ENCODE measurements around the gene UBA3.

The UBA3 gene

DNA sequence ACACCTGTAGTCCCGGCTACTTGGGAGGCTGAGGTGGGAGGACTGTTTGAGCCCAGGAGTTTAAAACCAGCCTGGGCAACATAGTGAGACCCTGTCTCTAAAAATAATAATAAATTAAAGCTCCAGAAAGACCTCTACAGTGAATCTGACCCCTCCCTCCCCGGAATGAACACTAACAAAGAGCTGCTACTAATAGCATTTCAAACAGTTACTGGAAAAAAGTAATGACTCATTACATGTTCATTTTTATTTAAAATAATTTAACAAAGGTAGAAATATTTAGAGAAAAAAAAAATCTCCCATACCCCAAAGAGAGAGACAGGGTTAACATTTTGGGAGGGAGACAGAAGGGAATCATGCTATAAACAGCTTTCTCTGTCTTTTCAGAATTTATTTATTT, 2.2 kb upstream of the UBA3 start:
- no peak for DNase-seq (ENCODE audit: low read depth, low spot score)
- no peak overlapping the region for H3K4me3 ChIP-seq (ENCODE audit: low read depth, low read length)
- in situ Hi-C loops (cut with HindIII; ENCODE audit: low sequenced_read_pairs), result no loop called here
- TF ChIP-seq, protein P1, sequence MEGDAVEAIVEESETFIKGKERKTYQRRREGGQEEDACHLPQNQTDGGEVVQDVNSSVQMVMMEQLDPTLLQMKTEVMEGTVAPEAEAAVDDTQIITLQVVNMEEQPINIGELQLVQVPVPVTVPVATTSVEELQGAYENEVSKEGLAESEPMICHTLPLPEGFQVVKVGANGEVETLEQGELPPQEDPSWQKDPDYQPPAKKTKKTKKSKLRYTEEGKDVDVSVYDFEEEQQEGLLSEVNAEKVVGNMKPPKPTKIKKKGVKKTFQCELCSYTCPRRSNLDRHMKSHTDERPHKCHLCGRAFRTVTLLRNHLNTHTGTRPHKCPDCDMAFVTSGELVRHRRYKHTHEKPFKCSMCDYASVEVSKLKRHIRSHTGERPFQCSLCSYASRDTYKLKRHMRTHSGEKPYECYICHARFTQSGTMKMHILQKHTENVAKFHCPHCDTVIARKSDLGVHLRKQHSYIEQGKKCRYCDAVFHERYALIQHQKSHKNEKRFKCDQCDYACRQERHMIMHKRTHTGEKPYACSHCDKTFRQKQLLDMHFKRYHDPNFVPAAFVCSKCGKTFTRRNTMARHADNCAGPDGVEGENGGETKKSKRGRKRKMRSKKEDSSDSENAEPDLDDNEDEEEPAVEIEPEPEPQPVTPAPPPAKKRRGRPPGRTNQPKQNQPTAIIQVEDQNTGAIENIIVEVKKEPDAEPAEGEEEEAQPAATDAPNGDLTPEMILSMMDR (IDR thresholded peaks at IDR 0.05; ENCODE audit: low read depth, low read length), result no peak

GRCh38 chr3:69081583-69082262, 1.6 kb upstream of the UBA3 start:
- no peak overlapping the region for H3K4me3 ChIP-seq (ENCODE audit: low read depth, low read length)
- TF ChIP-seq, protein P1 (IDR thresholded peaks at IDR 0.05; ENCODE audit: low read depth, low read length), result no peak
- in situ Hi-C loops (cut with HindIII; ENCODE audit: low sequenced_read_pairs), result no loop called here
- DNase-seq (ENCODE audit: low read depth, low spot score), result no peak

GRCh38 chr3:69079269-69080159, 651 bp downstream of the UBA3 start:
- DNase-seq (ENCODE audit: low read depth, low spot score), result no peak
- TF ChIP-seq, protein P1 (IDR thresholded peaks at IDR 0.05; ENCODE audit: low read depth, low read length), result no peak
- peak overlapping the region; percentile 69 for H3K4me3 ChIP-seq (ENCODE audit: low read depth, low read length)
- in situ Hi-C loops (cut with HindIII; ENCODE audit: low sequenced_read_pairs), result no loop called here

DNA sequence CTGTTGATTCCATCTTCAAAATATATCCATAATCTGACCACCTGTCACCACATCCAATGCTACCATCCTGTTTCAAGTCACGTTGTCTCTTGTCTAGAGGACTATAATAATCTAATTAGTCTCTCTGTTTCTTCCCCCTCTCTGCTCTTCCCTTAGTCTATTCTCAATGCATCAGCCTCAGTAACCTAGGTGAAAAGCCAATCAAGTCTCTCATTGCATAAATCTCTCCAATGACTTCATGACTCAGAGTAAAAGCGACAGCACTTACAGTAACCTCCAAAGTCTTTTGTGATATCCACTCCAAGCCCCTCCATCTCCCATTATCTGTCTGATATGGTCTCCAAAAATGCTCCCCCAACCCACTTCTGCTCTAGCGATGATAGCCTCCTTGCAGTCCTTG, 7.2 kb downstream of the UBA3 start:
- TF ChIP-seq, protein P1 (IDR thresholded peaks at IDR 0.05; ENCODE audit: low read depth, low read length), result no peak
- no peak for DNase-seq (ENCODE audit: low read depth, low spot score)
- in situ Hi-C loops (cut with HindIII; ENCODE audit: low sequenced_read_pairs), result no loop called here
- H3K4me3 ChIP-seq (ENCODE audit: low read depth, low read length), result no peak overlapping the region

- no peak for DNase-seq (ENCODE audit: low read depth, low spot score)
- in situ Hi-C loops (cut with HindIII; ENCODE audit: low sequenced_read_pairs), result no loop called here
- no peak overlapping the region for H3K4me3 ChIP-seq (ENCODE audit: low read depth, low read length)
- TF ChIP-seq, protein P1 (IDR thresholded peaks at IDR 0.05; ENCODE audit: low read depth, low read length), result no peak
Measured at GRCh38 chr3:69066121-69066520, 14.0 kb downstream of the UBA3 start.

DNA sequence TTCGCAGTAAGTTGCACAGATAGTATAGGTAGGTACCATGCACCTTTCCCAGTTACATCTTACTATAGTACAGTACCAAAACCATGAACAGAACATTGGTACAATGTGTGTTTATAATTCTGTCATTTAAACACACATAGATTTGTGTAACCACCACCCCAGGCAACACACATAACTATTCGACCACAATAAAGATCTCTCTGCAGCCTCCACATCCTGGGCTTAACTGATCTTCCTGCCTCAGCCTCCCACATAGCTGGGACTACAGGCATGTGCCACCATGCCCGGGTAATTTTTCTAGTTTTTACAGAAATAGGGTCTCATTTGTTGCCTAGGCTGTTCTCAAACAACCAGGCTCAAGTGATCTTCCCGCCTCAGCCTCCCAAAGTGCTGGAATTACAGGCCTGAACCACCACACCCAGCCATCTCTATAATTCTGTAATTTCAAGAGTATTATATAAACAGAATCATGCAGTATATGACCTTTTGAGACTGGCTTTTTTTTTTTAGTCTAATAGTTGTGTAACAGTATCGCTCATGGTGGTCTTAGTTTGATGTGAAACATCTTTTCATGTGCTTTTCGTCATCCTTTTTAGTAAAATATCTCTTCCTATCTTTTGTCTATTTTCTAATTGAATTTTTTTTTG, 14.7 kb downstream of the UBA3 start:
- in situ Hi-C loops (cut with HindIII; ENCODE audit: low sequenced_read_pairs), result no loop called here
- TF ChIP-seq, protein P1 (IDR thresholded peaks at IDR 0.05; ENCODE audit: low read depth, low read length), result no peak
- DNase-seq (ENCODE audit: low read depth, low spot score), result no peak
- H3K4me3 ChIP-seq (ENCODE audit: low read depth, low read length), result no peak overlapping the region

All from astrocyte of the spinal cord (primary cell).